NCI-H2107 treated with DMSO at 0.1 percent for 48 hours (cell line): Measurements from ENCODE around the gene MRAP2.
"Not testable (repeated sequence)": the region's sequence is repeated elsewhere in the genome, so short reads cannot be mapped to it uniquely, and the experiment has no call there.

Experiments used
- DNase-seq: peaks from one replicate; lab custom pipeline; 2025; ENCODE audit not compliant: unreplicated experiment; lab: John Stamatoyannopoulos, UW

The MRAP2 gene

DNA sequence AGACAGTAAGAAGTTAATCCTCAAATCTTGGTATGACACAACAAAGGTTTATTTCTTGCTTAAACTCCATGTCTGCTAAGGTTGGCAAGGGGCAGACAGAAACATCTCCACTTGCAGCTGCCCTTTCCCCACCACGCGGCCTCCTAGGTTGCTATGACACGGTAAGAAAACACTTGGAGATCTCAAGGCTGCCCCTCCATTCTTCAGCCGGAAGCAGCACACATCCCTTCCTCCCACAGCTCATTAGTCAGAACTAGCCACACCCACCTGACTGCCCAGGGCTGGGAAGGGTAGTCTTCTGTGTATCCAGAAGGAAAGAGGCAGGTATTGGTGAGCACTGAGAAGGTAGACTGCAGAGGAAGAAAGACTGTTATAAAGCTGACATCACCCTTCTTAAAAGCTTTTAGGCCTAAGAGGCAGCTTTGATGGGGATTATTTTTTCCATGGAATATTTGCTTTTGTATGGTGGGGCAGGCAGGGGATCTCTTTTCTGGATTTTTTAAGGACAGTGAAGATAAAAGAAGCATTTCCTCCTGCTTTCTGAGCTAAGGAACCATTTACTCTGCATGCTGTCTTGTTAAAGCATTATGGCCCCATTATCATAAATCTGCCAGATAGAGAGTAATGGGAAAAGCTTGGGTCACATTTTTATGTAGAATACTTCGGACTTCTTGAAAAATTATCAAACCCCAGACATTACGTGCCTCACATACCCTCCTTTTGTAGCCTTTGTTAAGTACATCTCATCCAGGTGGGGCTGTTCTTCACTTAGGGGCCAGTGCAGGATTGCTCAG lies 41.6 kb downstream of the MRAP2 start:
- peak; percentile 51 for DNase-seq

DNA sequence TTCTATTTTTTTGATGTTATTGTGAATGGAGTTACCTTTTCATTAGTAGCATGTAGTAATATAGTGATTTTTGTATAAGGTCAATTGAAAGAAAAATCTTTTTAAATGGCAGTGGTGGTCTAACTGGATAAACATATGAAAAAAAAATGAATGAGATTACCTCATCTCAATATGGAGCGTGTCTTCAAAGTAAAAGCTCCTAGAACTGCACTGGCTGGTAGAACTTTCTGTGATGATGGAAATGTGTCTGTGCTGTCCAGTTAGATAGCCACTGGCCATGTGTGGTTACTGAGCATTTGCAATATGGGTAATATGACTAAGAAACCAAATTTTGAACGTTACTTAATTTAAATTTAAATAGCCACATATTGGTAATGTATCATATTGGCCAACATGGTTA lies 44.1 kb downstream of the MRAP2 start:
- DNase-seq = no peak

DNA sequence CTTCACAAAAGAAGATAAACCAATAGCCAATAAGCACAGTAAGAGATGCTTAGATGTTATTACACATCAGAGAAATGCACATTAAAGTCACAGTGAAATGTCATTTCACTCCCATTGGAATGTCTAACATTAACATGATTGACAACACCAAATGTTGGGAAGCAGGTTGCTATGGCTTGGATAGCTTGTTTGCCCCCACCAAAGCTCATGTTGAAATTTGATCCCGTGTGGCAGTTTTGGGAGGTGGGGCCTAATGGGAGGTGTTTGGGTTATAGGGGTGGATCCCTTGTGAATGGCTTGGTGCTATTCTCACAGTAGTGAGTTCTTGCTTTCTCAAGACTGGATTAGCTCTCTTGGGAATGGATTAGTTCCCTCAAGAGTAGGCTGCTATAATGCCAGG lies 44.8 kb downstream of the MRAP2 start:
- no peak for DNase-seq

GRCh38 chr6:84081222-84081621 lies 47.6 kb downstream of the MRAP2 start:
- DNase-seq = no peak

DNA sequence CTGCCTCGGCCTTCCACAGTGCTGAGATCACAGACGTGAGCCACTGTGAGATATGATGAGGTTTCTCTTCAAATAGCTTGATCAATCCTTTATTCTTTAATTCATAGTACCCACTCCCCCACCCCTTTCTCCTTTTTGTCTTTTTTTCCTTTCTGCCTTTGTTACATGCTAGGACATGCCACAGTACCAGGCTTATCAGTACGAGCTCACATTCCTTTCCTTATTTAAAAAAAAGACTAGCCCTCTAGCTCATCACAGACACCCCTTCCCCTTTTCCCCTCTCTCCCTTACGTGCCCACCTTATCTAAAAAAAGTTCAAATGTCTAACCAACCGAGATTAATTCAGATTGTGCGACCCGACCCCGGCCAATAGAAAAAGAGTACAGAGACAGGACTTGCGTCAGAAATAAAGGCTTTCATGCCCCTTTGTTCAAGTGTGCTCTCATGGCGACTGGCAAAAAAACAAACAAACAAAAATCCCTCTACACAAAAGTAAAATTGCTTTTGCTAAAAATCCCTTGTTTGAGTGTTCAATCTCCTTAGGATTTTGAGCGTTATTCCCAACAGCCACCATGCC lies 49.2 kb downstream of the MRAP2 start:
- DNase-seq = peak; percentile 43

DNA sequence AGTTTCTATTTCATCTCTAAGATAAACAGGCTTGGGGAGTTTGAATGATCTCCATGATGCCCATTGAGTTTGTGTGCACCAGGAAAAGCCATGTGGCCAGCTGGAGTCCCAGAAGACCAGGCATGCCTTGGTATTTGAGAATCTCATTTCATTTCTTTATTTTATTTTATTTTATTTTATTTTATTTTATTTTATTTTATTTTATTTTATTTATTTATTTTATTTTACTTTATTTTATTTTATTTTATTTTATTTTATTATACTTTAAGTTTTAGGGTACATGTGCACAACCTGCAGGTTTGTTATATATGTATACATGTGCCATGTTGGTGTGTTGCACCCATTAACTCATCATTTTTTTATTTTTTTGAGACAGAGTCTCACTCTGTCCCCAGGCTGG lies 51.1 kb downstream of the MRAP2 start:
- DNase-seq = not testable (repeated sequence)

DNA sequence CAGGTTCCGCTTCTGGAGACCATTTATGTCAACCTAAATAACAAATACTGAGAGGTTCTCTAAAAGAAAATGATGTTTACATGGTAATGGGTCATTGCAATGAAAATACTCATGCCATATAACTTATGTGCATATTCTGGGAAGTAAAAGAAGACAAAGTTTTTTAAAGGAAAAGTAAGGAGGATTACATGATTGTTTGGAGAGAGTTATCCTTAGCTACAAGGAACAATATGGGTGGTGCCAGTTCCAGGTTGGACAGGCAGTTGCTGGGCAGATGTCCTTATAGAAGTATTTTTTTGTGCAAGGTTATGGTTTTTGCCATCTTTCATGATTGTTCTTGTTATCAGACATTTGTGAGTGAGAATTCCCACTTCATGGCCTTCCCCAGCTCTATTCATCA lies 52.5 kb downstream of the MRAP2 start:
- no peak for DNase-seq

GRCh38 chr6:84086545-84087429 lies 53.2 kb downstream of the MRAP2 start:
- DNase-seq = no peak

DNA sequence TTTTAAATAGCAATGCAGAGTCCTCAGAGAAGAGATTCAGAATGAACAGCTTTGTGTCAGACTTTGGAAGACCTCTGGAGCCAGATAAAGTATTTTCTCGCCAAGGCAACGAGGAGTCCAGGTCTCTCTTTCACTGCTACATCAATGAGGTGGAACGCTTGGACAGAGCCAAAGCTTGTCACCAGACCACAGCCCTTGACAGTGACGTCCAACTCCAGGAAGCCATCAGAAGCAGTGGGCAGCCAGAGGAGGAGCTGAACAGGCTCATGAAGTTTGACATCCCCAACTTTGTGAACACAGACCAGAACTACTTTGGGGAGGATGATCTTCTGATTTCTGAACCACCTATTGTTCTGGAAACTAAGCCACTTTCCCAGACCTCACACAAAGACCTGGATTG lies 55.5 kb downstream of the MRAP2 start:
- DNase-seq = no peak

- no peak for DNase-seq
Observed at GRCh38 chr6:84089552-84089951, 56.0 kb downstream of the MRAP2 start.

DNA sequence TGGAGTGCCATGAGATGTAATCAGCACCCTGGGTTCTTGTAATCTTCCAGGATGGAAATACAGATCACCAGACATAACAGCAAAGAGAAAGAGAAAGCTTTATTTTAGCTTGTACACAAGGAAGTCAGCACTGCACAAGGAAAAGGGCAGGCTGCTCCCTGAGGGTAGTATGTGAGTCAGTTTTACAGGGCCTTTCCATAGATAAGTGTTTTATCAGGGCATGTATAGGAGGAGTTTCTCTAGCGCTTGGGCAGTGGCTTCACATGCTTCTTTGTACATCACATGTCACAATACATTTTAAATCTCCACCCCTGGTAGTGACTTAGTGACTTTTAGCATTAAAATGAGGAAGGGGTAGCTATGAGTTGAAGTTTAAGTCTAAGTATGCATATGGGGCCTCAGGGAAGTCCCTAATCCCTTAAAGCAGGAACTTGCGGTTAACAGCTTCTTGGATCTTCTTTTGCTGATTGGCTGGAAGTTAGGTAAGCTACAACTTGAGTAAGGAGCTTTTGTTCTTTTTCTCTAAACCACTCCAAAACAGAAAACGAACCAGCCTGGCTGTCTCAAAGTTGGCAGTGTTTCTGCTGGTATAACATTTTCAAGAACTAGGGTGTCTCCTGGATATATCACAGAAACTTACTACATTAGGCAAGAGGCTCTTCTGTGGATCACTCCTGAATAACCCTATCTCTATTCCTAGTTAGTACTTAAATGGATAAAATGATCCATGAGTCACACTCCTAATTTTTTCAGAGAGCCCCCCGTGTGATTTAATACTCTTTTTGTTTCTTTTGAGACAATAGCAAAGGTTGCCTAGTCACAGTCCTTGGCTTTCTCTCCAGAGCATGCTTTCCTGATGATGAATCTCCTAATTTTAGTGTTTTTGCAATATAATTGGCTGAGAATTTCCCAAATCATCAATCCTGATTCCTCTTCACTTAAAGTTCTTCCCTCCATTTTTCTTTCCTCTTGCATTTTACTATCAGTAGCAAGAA lies 60.2 kb downstream of the MRAP2 start:
- no peak for DNase-seq

- peak; percentile 8 for DNase-seq
Observed at GRCh38 chr6:84095156-84095555, 61.6 kb downstream of the MRAP2 start.

GRCh38 chr6:84103029-84103428 lies 69.5 kb downstream of the MRAP2 start:
- DNase-seq = no peak

- not testable (repeated sequence) for DNase-seq
Observed at GRCh38 chr6:84105215-84105924, 71.8 kb downstream of the MRAP2 start.

DNA sequence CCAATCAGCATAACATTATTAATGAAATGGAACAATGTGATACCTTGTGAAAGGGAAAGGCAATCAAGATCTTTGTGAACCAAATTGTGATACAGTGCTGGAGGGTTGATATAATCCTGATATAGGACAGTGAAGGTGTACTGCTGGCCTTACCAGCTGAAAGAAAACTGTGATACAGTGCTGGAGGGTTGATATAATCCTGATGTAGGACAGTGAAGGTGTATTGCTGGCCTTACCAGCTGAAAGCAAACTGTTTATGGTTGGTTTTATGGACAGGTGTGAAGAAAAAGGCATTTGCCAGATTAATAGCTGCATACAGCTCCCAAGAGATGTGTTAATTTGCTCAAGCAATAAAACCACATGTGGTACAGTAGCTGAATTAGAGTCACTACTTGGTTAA lies 73.9 kb downstream of the MRAP2 start:
- DNase-seq = no peak

GRCh38 chr6:84111351-84111750 lies 77.8 kb downstream of the MRAP2 start:
- not testable (repeated sequence) for DNase-seq

- DNase-seq = not testable (repeated sequence)
Observed at GRCh38 chr6:84114933-84115594, 81.5 kb downstream of the MRAP2 start.

GRCh38 chr6:84118191-84118590 lies 84.6 kb downstream of the MRAP2 start:
- no peak for DNase-seq

DNA sequence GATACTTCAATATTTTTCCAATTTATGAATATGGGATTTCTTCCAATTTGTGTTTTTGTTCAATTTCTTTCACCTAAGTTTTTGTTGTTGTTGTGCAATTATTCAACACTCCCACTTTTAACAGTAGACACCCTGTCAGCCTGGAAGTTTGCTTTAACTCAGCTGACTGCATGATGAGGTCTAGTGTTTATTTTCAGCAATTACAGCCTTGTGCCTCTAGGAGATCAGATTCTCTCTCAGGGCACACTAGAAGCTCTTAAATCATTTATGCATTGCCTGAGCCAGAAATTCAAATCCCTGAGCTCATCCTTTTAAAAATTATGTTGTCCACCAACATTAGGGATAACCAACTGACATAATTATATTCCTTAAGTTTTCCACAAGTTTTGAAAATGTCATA lies 85.7 kb downstream of the MRAP2 start:
- peak; percentile 20 for DNase-seq
